HL-60 (cell line): Measurements from ENCODE around the gene CAAP1.
A peak's percentile ranks its signal among the peaks of the same experiment; 100 is the strongest.

Experiments used
- DNase-seq, 2 experiments: peaks; one replicate each; pipeline ENCODE4 v3.0.0-alpha.2; 2010 to 2020; ENCODE audit warnings: low read depth in 1 of 2, low spot score in 1 of 2
- H3K27ac ChIP-seq: fragments of 250-450 bp; sonication (Bioruptor Pico); replicated peaks from 2 replicates; pipeline ENCODE4 v1.5.1; 2020; ENCODE audit warnings: mild to moderate bottlenecking, moderate library complexity
- H3K27me3 ChIP-seq: fragments of 250-450 bp; sonication (Bioruptor Pico); 2 replicates; pipeline ENCODE4 v1.5.1; 2021; ENCODE audit warnings: mild to moderate bottlenecking, moderate library complexity; ENCODE audit not compliant: insufficient read depth, poor library complexity, severe bottlenecking
- H3K4me3 ChIP-seq: replicated peaks from 2 replicates; pipeline ENCODE4 v1.5.1; 2011; ENCODE audit warnings: mild to moderate bottlenecking, control low read depth, low read length; ENCODE audit not compliant: insufficient read depth
- CTCF ChIP-seq: IDR thresholded peaks from one replicate; pipeline ENCODE4 v1.5.1; 2011; ENCODE audit warnings: low read length, control low read depth, inconsistent platforms; ENCODE audit not compliant: insufficient read depth
- GABPA ChIP-seq: IDR thresholded peaks from 2 replicates; pipeline ENCODE4 v1.6.1; 2012; ENCODE audit warnings: low read depth
- POLR2AphosphoS5 ChIP-seq: IDR thresholded peaks from 2 replicates; pipeline ENCODE4 v1.6.1; 2012; ENCODE audit warnings: low read depth
- REST ChIP-seq: IDR thresholded peaks from 2 replicates; pipeline ENCODE4 v1.6.1; 2012; ENCODE audit warnings: low read depth; ENCODE audit not compliant: insufficient replicate concordance
- SPI1 ChIP-seq: IDR thresholded peaks from 2 replicates; pipeline ENCODE4 v1.6.1; 2012; ENCODE audit warnings: low read depth, mild to moderate bottlenecking, borderline replicate concordance

Gene CAAP1

GRCh38 chr9:26863074-26863473 is 29.5 kb downstream of the CAAP1 start:
- TF ChIP-seq CTCF (no peak), POLR2AphosphoS5 (no peak), SPI1 (no peak), REST (no peak), GABPA (no peak)
- Histone ChIP-seq H3K27ac (no peak overlapping the region), H3K27me3 (no peaks in the 10 kb centered on the region), H3K4me3 (no peak overlapping the region)
- DNase-seq = no peak

GRCh38 chr9:26856413-26857032 is 36.1 kb downstream of the CAAP1 start:
- H3K27me3 ChIP-seq = no peaks in the 10 kb centered on the region
- TF ChIP-seq GABPA (no peak), POLR2AphosphoS5 (no peak), REST (no peak), SPI1 (no peak), CTCF (no peak)
- DNase-seq = peak; percentile 34 to 51
- H3K4me3 ChIP-seq = no peak overlapping the region
- no peak overlapping the region for H3K27ac ChIP-seq

GRCh38 chr9:26850995-26851394 is 41.6 kb downstream of the CAAP1 start:
- H3K27me3 ChIP-seq = no peaks in the 10 kb centered on the region
- H3K4me3 ChIP-seq = no peak overlapping the region
- TF ChIP-seq GABPA (no peak), REST (no peak), CTCF (no peak), SPI1 (no peak)
- no peak overlapping the region for H3K27ac ChIP-seq
- no peak for DNase-seq
